OCI-LY1 (cell line): ENCODE data around the gene ZDHHC14.

Experiments used
- H2AFZ ChIP-seq: fragments of 200-600 bp; sonication (generic), shearing (Covaris generic); 2 replicates; pipeline ENCODE4 v1.6.0; 2014; ENCODE audit warnings: antibody characterized with exemption, mild to moderate bottlenecking, low read length
- H3F3A ChIP-seq: fragments of 200-600 bp; sonication (generic), shearing (Covaris generic); 2 replicates; pipeline ENCODE4 v1.6.0; 2014; ENCODE audit warnings: mild to moderate bottlenecking, antibody characterized with exemption, low read length, moderate library complexity; ENCODE audit not compliant: insufficient read depth
- H3K27ac ChIP-seq: fragments of 200-600 bp; sonication (generic); 2 replicates; pipeline ENCODE4 v1.5.1; 2014; ENCODE audit warnings: low read length, mixed run types, mild to moderate bottlenecking, low read depth; ENCODE audit not compliant: poor library complexity, severe bottlenecking
- H3K27me3 ChIP-seq: fragments of 200-600 bp; sonication (generic); 2 replicates; pipeline ENCODE4 v1.6.0; 2014; ENCODE audit warnings: antibody characterized with exemption, mild to moderate bottlenecking, low read length, moderate library complexity; ENCODE audit not compliant: insufficient read depth
- H3K36me3 ChIP-seq: fragments of 200-600 bp; sonication (generic); 2 replicates; pipeline ENCODE4 v1.6.1; 2014; ENCODE audit warnings: mild to moderate bottlenecking, antibody characterized with exemption, low read length, moderate library complexity, mixed read lengths; ENCODE audit not compliant: insufficient read depth
- H3K4me1 ChIP-seq: fragments of 200-600 bp; sonication (generic); 2 replicates; pipeline ENCODE4 v1.5.1; 2014; ENCODE audit warnings: mild to moderate bottlenecking, low read length, moderate library complexity; ENCODE audit not compliant: insufficient read depth, severe bottlenecking
- H3K4me2 ChIP-seq: fragments of 200-600 bp; sonication (generic), shearing (Covaris generic); 2 replicates; pipeline ENCODE4 v1.6.1; 2014; ENCODE audit warnings: low read length
- H3K4me3 ChIP-seq: fragments of 200-600 bp; sonication (generic); 2 replicates; pipeline ENCODE4 v1.5.1; 2014; ENCODE audit warnings: low read length, low read depth, mild to moderate bottlenecking, mixed read lengths; ENCODE audit not compliant: poor library complexity, severe bottlenecking
- H3K79me2 ChIP-seq: fragments of 200-600 bp; shearing (Covaris generic); 2 replicates; pipeline ENCODE4 v1.6.1; 2016; ENCODE audit warnings: mixed run types, low read length, mixed read lengths; ENCODE audit not compliant: insufficient read depth
- H3K9ac ChIP-seq: fragments of 200-600 bp; sonication (generic), shearing (Covaris generic); 2 replicates; pipeline ENCODE4 v1.6.1; 2014; ENCODE audit warnings: mild to moderate bottlenecking, low read length, mixed read lengths
- H3K9me2 ChIP-seq: fragments of 200-600 bp; sonication (generic), shearing (Covaris generic); 2 replicates; pipeline ENCODE4 v1.6.1; 2014; ENCODE audit warnings: low read depth, mild to moderate bottlenecking, low read length, mixed read lengths
- H3K9me3 ChIP-seq: fragments of 200-600 bp; shearing (Covaris generic); 2 replicates; pipeline ENCODE4 v1.6.1; 2014; ENCODE audit warnings: low read length, mixed read lengths
- H4K20me1 ChIP-seq: fragments of 200-600 bp; sonication (generic), shearing (Covaris generic); 2 replicates; pipeline ENCODE4 v1.6.0; 2016; ENCODE audit warnings: mild to moderate bottlenecking, low read length; ENCODE audit not compliant: insufficient read depth
- CTCF ChIP-seq: fragments of 200-600 bp; sonication (generic), shearing (Covaris generic); IDR thresholded peaks from 2 replicates; pipeline ENCODE4 v1.5.1; 2017; ENCODE audit warnings: mild to moderate bottlenecking, antibody characterized with exemption, low read length, moderate library complexity, mixed read lengths
- EZH2 ChIP-seq: fragments of 200-600 bp; sonication (generic), shearing (Covaris generic); IDR thresholded peaks from 2 replicates; pipeline ENCODE4 v1.8.0; 2017; ENCODE audit warnings: borderline replicate concordance, mixed run types, mild to moderate bottlenecking, antibody characterized with exemption, low read length, moderate library complexity, mixed read lengths

ZDHHC14 gene

GRCh38 chr6:157710604-157711003 lies 329.6 kb downstream of the ZDHHC14 start:
- Histone ChIP-seq H3K4me3 (no peak overlapping the region), H3K27me3 (no peaks in the 10 kb centered on the region), H3K9ac (no peak overlapping the region), H3K9me3 (no peaks in the 10 kb centered on the region), H3K27ac (no peak overlapping the region), H4K20me1 (no peaks in the 10 kb centered on the region), H3K4me2 (no peak overlapping the region), H2AFZ (no peak overlapping the region), H3K79me2 (no peaks in the 10 kb centered on the region), H3K9me2 (no peaks in the 10 kb centered on the region), H3F3A (no peaks in the 10 kb centered on the region), H3K4me1 (no peaks in the 10 kb centered on the region), H3K36me3 (no peaks in the 10 kb centered on the region)
- TF ChIP-seq CTCF (no peak), EZH2 (no peak)

- H3K4me1 ChIP-seq, result no peaks in the 10 kb centered on the region
- TF ChIP-seq EZH2 (no peak), CTCF (no peak)
- no peak overlapping the region for H3K27ac ChIP-seq
Measured at GRCh38 chr6:157711060-157711459, 330.1 kb downstream of the ZDHHC14 start.

GRCh38 chr6:157712585-157713295 lies 331.8 kb downstream of the ZDHHC14 start:
- Histone ChIP-seq H3K27me3 (no peaks in the 10 kb centered on the region), H3K9ac (no peak overlapping the region), H3K36me3 (no peaks in the 10 kb centered on the region), H3K4me1 (no peaks in the 10 kb centered on the region), H3K79me2 (no peaks in the 10 kb centered on the region), H3K9me2 (no peaks in the 10 kb centered on the region), H3K4me2 (no peak overlapping the region), H3K27ac (no peak overlapping the region), H3F3A (no peaks in the 10 kb centered on the region), H3K9me3 (no peaks in the 10 kb centered on the region), H4K20me1 (no peaks in the 10 kb centered on the region), H3K4me3 (no peak overlapping the region), H2AFZ (no peak overlapping the region)
- TF ChIP-seq EZH2 (no peak), CTCF (no peak)

More at GRCh38 chr6:157711060-157711459, 330.1 kb downstream of the ZDHHC14 start:
- H3F3A ChIP-seq, result no peaks in the 10 kb centered on the region
- no peak overlapping the region for H3K4me2 ChIP-seq
- no peaks in the 10 kb centered on the region for H3K36me3 ChIP-seq
- H3K79me2 ChIP-seq, result no peaks in the 10 kb centered on the region
- no peak overlapping the region for H3K4me3 ChIP-seq
- no peak overlapping the region for H3K9ac ChIP-seq
- H3K27me3 ChIP-seq, result no peaks in the 10 kb centered on the region
- no peaks in the 10 kb centered on the region for H3K9me2 ChIP-seq
- H4K20me1 ChIP-seq, result no peaks in the 10 kb centered on the region
- no peak overlapping the region for H2AFZ ChIP-seq
- H3K9me3 ChIP-seq, result no peaks in the 10 kb centered on the region
